Neural progenitor cell (in vitro differentiated cells): Measurements from ENCODE around the gene AUH.

Experiments used
- EZH2 ChIP-seq: fragments of 200-600 bp; sonication (generic); IDR thresholded peaks from 2 replicates; pipeline ENCODE4 v1.6.1; 2017; ENCODE audit warnings: antibody characterized with exemption, mild to moderate bottlenecking, moderate library complexity
- TF ChIP-seq, protein P1 (sequence below): fragments of 200-600 bp; sonication (generic); IDR thresholded peaks from 2 replicates; pipeline ENCODE4 v1.5.1; 2017; ENCODE audit warnings: antibody characterized with exemption, mild to moderate bottlenecking

DNA sequence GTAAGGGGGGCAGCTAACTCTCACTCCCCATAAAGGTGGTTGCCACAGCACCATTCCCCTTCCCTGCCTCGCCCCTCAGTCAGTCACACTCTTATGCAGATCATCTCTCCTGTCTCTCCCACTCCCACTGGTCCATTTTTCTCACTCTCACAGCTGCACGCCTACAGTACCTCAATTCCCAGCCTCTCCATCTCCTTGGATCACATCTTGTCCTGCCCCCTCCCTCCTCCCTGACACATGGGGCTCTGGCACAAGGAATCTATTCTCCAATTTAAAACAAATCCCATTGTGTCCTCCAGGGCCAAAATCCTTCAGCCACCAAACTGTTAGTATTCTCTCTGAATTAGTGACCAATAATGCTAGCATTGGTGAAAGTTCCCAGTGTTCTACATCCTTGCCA, 114.4 kb downstream of the AUH start:
- TF ChIP-seq EZH2: no peak
- TF ChIP-seq, protein P1, sequence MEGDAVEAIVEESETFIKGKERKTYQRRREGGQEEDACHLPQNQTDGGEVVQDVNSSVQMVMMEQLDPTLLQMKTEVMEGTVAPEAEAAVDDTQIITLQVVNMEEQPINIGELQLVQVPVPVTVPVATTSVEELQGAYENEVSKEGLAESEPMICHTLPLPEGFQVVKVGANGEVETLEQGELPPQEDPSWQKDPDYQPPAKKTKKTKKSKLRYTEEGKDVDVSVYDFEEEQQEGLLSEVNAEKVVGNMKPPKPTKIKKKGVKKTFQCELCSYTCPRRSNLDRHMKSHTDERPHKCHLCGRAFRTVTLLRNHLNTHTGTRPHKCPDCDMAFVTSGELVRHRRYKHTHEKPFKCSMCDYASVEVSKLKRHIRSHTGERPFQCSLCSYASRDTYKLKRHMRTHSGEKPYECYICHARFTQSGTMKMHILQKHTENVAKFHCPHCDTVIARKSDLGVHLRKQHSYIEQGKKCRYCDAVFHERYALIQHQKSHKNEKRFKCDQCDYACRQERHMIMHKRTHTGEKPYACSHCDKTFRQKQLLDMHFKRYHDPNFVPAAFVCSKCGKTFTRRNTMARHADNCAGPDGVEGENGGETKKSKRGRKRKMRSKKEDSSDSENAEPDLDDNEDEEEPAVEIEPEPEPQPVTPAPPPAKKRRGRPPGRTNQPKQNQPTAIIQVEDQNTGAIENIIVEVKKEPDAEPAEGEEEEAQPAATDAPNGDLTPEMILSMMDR: no peak
